ENCODE data around the gene SLC12A7. TPM values are rescaled to one million over a fixed set of nuclear protein-coding genes. Genes with fewer than 3 reads are reported as not detected.
"Not testable (repeated sequence)": the region's sequence is repeated elsewhere in the genome, so short reads cannot be mapped to it uniquely, and the experiment has no call there.

The SLC12A7 gene
- total RNA-seq, 2 experiments from 2014 or later = 0.06 TPM; not detected in 1

- POLR2A ChIA-PET = no interaction called here
- CTCF ChIA-PET (ENCODE audit: unreplicated experiment) = no interaction called here
Observed at GRCh38 chr5:1129711-1130055, 17.8 kb upstream of the SLC12A7 start.

GRCh38 chr5:1128977-1129710, 17.3 kb upstream of the SLC12A7 start:
- Histone ChIP-seq H3K9me2 (ENCODE audit: insufficient read depth, low read length) (no peaks in the 10 kb centered on the region), H4K20me1 (ENCODE audit: insufficient read depth, low read length) (no peaks in the 10 kb centered on the region), H2AFZ (ENCODE audit: low read length) (no peak overlapping the region), H3K36me3 (ENCODE audit: insufficient read depth, low read length) (no peaks in the 10 kb centered on the region), H3K79me2 (ENCODE audit: insufficient read depth, low read depth, low read length) (no peaks in the 10 kb centered on the region), H3K9me3 (ENCODE audit: low read length) (no peaks in the 10 kb centered on the region), H3K4me1 (ENCODE audit: insufficient read depth, low read length, poor library complexity, severe bottlenecking) (peaks cover 35% of the 10 kb centered on the region), H3K4me2 (ENCODE audit: low read length) (no peak overlapping the region), H3K27ac (ENCODE audit: low read depth, low read length, poor library complexity, severe bottlenecking) (no peak overlapping the region), H3K4me3 (ENCODE audit: low read depth, low read length, poor library complexity, severe bottlenecking) (no peak overlapping the region)
- BruUV-seq (replicated peaks) = no TSS peak
- ChIA-PET POLR2A (no interaction called here), CTCF (ENCODE audit: unreplicated experiment) (no interaction called here)
- intact Hi-C loops (cut with micrococcal nuclease; ENCODE audit: unreplicated experiment) = no loop called here
- no peak for DNase-seq (ENCODE audit: low spot score)
- TF ChIP-seq EZH2phosphoT487 (IDR thresholded peaks at IDR 0.05; ENCODE audit: borderline replicate concordance, low read depth, low read length) = no peak
- TF ChIP-seq, protein P1, sequence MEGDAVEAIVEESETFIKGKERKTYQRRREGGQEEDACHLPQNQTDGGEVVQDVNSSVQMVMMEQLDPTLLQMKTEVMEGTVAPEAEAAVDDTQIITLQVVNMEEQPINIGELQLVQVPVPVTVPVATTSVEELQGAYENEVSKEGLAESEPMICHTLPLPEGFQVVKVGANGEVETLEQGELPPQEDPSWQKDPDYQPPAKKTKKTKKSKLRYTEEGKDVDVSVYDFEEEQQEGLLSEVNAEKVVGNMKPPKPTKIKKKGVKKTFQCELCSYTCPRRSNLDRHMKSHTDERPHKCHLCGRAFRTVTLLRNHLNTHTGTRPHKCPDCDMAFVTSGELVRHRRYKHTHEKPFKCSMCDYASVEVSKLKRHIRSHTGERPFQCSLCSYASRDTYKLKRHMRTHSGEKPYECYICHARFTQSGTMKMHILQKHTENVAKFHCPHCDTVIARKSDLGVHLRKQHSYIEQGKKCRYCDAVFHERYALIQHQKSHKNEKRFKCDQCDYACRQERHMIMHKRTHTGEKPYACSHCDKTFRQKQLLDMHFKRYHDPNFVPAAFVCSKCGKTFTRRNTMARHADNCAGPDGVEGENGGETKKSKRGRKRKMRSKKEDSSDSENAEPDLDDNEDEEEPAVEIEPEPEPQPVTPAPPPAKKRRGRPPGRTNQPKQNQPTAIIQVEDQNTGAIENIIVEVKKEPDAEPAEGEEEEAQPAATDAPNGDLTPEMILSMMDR (conservative IDR thresholded peaks at IDR 0.05; ENCODE audit: low read length) = no peak

More at GRCh38 chr5:1129711-1130055, 17.8 kb upstream of the SLC12A7 start:
- BruUV-seq (replicated peaks) = no TSS peak
- Histone ChIP-seq H3K4me3 (ENCODE audit: low read depth, low read length, poor library complexity, severe bottlenecking) (no peak overlapping the region), H3K4me2 (ENCODE audit: low read length) (no peak overlapping the region), H3K36me3 (ENCODE audit: insufficient read depth, low read length) (no peaks in the 10 kb centered on the region), H3K9me3 (ENCODE audit: low read length) (no peaks in the 10 kb centered on the region), H2AFZ (ENCODE audit: low read length) (no peak overlapping the region), H4K20me1 (ENCODE audit: insufficient read depth, low read length) (no peaks in the 10 kb centered on the region), H3K4me1 (ENCODE audit: insufficient read depth, low read length, poor library complexity, severe bottlenecking) (peaks cover 41% of the 10 kb centered on the region), H3K79me2 (ENCODE audit: insufficient read depth, low read depth, low read length) (no peaks in the 10 kb centered on the region), H3K27ac (ENCODE audit: low read depth, low read length, poor library complexity, severe bottlenecking) (no peak overlapping the region), H3K9me2 (ENCODE audit: insufficient read depth, low read length) (no peaks in the 10 kb centered on the region)
- TF ChIP-seq, protein P1 (conservative IDR thresholded peaks at IDR 0.05; ENCODE audit: low read length) = no peak
- no peak for TF ChIP-seq EZH2phosphoT487 (IDR thresholded peaks at IDR 0.05; ENCODE audit: borderline replicate concordance, low read depth, low read length)
- intact Hi-C loops (cut with micrococcal nuclease; ENCODE audit: unreplicated experiment) = loop anchor here (10.0 kb wide), 1 partner anchor 205 kb away; no protein-coding TSS in a partner anchor
- no peak for DNase-seq (ENCODE audit: low spot score)

GRCh38 chr5:1127959-1128785, 16.3 kb upstream of the SLC12A7 start:
- no peak overlapping the region for H3K4me2 ChIP-seq (ENCODE audit: low read length)
- CTCF ChIA-PET (ENCODE audit: unreplicated experiment) = no interaction called here
- POLR2A ChIA-PET = no interaction called here

GRCh38 chr5:1125695-1126094, 13.8 kb upstream of the SLC12A7 start:
- H3K79me2 ChIP-seq (ENCODE audit: insufficient read depth, low read depth, low read length); BruUV-seq (replicated peaks); intact Hi-C loops (cut with micrococcal nuclease; ENCODE audit: unreplicated experiment); H3K4me2 ChIP-seq (ENCODE audit: low read length); H3K36me3 ChIP-seq (ENCODE audit: insufficient read depth, low read length); H4K20me1 ChIP-seq (ENCODE audit: insufficient read depth, low read length); H3K4me3 ChIP-seq (ENCODE audit: low read depth, low read length, poor library complexity, severe bottlenecking); H3K4me1 ChIP-seq (ENCODE audit: insufficient read depth, low read length, poor library complexity, severe bottlenecking); H3K9me3 ChIP-seq (ENCODE audit: low read length); CTCF ChIA-PET (ENCODE audit: unreplicated experiment); DNase-seq (ENCODE audit: low spot score); H2AFZ ChIP-seq (ENCODE audit: low read length); H3K27ac ChIP-seq (ENCODE audit: low read depth, low read length, poor library complexity, severe bottlenecking); H3K9me2 ChIP-seq (ENCODE audit: insufficient read depth, low read length): not testable (repeated sequence)
- POLR2A ChIA-PET = interaction anchor here (0.7 kb wide), 1 partner anchor 236 kb away, joined by 4 read pairs; no protein-coding TSS in a partner anchor

More at GRCh38 chr5:1127959-1128785, 16.3 kb upstream of the SLC12A7 start:
- BruUV-seq (replicated peaks) = no TSS peak
- no peaks in the 10 kb centered on the region for H4K20me1 ChIP-seq (ENCODE audit: insufficient read depth, low read length)
- H2AFZ ChIP-seq (ENCODE audit: low read length) = no peak overlapping the region
- H3K4me3 ChIP-seq (ENCODE audit: low read depth, low read length, poor library complexity, severe bottlenecking) = no peak overlapping the region
- no peak overlapping the region for H3K27ac ChIP-seq (ENCODE audit: low read depth, low read length, poor library complexity, severe bottlenecking)
- intact Hi-C loops (cut with micrococcal nuclease; ENCODE audit: unreplicated experiment) = no loop called here
- H3K9me2 ChIP-seq (ENCODE audit: insufficient read depth, low read length) = no peaks in the 10 kb centered on the region
- no peak for DNase-seq (ENCODE audit: low spot score)
- TF ChIP-seq, protein P1 (conservative IDR thresholded peaks at IDR 0.05; ENCODE audit: low read length) = no peak
- no peak for TF ChIP-seq EZH2phosphoT487 (IDR thresholded peaks at IDR 0.05; ENCODE audit: borderline replicate concordance, low read depth, low read length)
- H3K36me3 ChIP-seq (ENCODE audit: insufficient read depth, low read length) = no peaks in the 10 kb centered on the region
- no peaks in the 10 kb centered on the region for H3K9me3 ChIP-seq (ENCODE audit: low read length)
- no peaks in the 10 kb centered on the region for H3K79me2 ChIP-seq (ENCODE audit: insufficient read depth, low read depth, low read length)
- H3K4me1 ChIP-seq (ENCODE audit: insufficient read depth, low read length, poor library complexity, severe bottlenecking) = peaks cover 25% of the 10 kb centered on the region
